ENCODE data around the gene AP2S1. TPM values are rescaled to one million over a fixed set of nuclear protein-coding genes. Genes with fewer than 3 reads are reported as not detected.

Gene AP2S1
- total RNA-seq, 2 experiments from 2014 or later = 79.3 to 110 TPM

GRCh38 chr19:46803555-46803954 is 47.1 kb downstream of the AP2S1 start:
- no peak for TF ChIP-seq EZH2phosphoT487 (IDR thresholded peaks at IDR 0.05; ENCODE audit: borderline replicate concordance, low read depth, low read length)
- no peak for TF ChIP-seq CTCF (conservative IDR thresholded peaks at IDR 0.05; ENCODE audit: low read length)
- Histone ChIP-seq H3K9me3 (ENCODE audit: low read length) (no peaks in the 10 kb centered on the region), H3K9me2 (ENCODE audit: insufficient read depth, low read length) (no peaks in the 10 kb centered on the region), H3K36me3 (ENCODE audit: insufficient read depth, low read length) (no peaks in the 10 kb centered on the region), H3K4me1 (ENCODE audit: insufficient read depth, low read length, poor library complexity, severe bottlenecking) (no peaks in the 10 kb centered on the region), H4K20me1 (ENCODE audit: insufficient read depth, low read length) (no peaks in the 10 kb centered on the region), H3K27ac (ENCODE audit: low read depth, low read length, poor library complexity, severe bottlenecking) (no peak overlapping the region), H3K4me3 (ENCODE audit: low read depth, low read length, poor library complexity, severe bottlenecking) (no peak overlapping the region), H3K79me2 (ENCODE audit: insufficient read depth, low read depth, low read length) (no peaks in the 10 kb centered on the region), H3K4me2 (ENCODE audit: low read length) (no peak overlapping the region), H2AFZ (ENCODE audit: low read length) (no peak overlapping the region)
- intact Hi-C loops (cut with micrococcal nuclease; ENCODE audit: unreplicated experiment) = no loop called here
- POLR2A ChIA-PET = interaction anchor here (0.7 kb wide), 1 partner anchor 204 kb away, joined by 3 read pairs; no protein-coding TSS in a partner anchor
- DNase-seq (ENCODE audit: low spot score) = no peak
- CTCF ChIA-PET (ENCODE audit: unreplicated experiment) = no interaction called here
- BruUV-seq (replicated peaks) = no TSS peak

- Histone ChIP-seq H3K4me2 (ENCODE audit: low read length) (no peak overlapping the region), H3K9me3 (ENCODE audit: low read length) (no peaks in the 10 kb centered on the region), H4K20me1 (ENCODE audit: insufficient read depth, low read length) (no peaks in the 10 kb centered on the region), H3K4me3 (ENCODE audit: low read depth, low read length, poor library complexity, severe bottlenecking) (no peak overlapping the region), H3K36me3 (ENCODE audit: insufficient read depth, low read length) (no peaks in the 10 kb centered on the region), H3K27ac (ENCODE audit: low read depth, low read length, poor library complexity, severe bottlenecking) (no peak overlapping the region), H2AFZ (ENCODE audit: low read length) (no peak overlapping the region), H3K4me1 (ENCODE audit: insufficient read depth, low read length, poor library complexity, severe bottlenecking) (no peaks in the 10 kb centered on the region), H3K79me2 (ENCODE audit: insufficient read depth, low read depth, low read length) (no peaks in the 10 kb centered on the region), H3K9me2 (ENCODE audit: insufficient read depth, low read length) (no peaks in the 10 kb centered on the region)
- CTCF ChIA-PET (ENCODE audit: unreplicated experiment) = no interaction called here
- no peak for DNase-seq (ENCODE audit: low spot score)
- no TSS peak for BruUV-seq (replicated peaks)
- POLR2A ChIA-PET = no interaction called here
- TF ChIP-seq CTCF (conservative IDR thresholded peaks at IDR 0.05; ENCODE audit: low read length) = no peak
- TF ChIP-seq EZH2phosphoT487 (IDR thresholded peaks at IDR 0.05; ENCODE audit: borderline replicate concordance, low read depth, low read length) = no peak
- intact Hi-C loops (cut with micrococcal nuclease; ENCODE audit: unreplicated experiment) = no loop called here
These were observed 48.5 kb downstream of the AP2S1 start for GRCh38 chr19:46802152-46802551.

GRCh38 chr19:46798713-46799112 is 51.9 kb downstream of the AP2S1 start:
- Histone ChIP-seq H3K79me2 (ENCODE audit: insufficient read depth, low read depth, low read length) (no peaks in the 10 kb centered on the region), H3K9me2 (ENCODE audit: insufficient read depth, low read length) (no peaks in the 10 kb centered on the region), H3K36me3 (ENCODE audit: insufficient read depth, low read length) (no peaks in the 10 kb centered on the region), H4K20me1 (ENCODE audit: insufficient read depth, low read length) (no peaks in the 10 kb centered on the region), H3K9me3 (ENCODE audit: low read length) (no peaks in the 10 kb centered on the region), H3K4me3 (ENCODE audit: low read depth, low read length, poor library complexity, severe bottlenecking) (no peak overlapping the region), H3K27ac (ENCODE audit: low read depth, low read length, poor library complexity, severe bottlenecking) (no peak overlapping the region), H2AFZ (ENCODE audit: low read length) (no peak overlapping the region), H3K4me1 (ENCODE audit: insufficient read depth, low read length, poor library complexity, severe bottlenecking) (no peaks in the 10 kb centered on the region), H3K4me2 (ENCODE audit: low read length) (no peak overlapping the region)
- TF ChIP-seq EZH2phosphoT487 (IDR thresholded peaks at IDR 0.05; ENCODE audit: borderline replicate concordance, low read depth, low read length) = no peak
- no peak for TF ChIP-seq CTCF (conservative IDR thresholded peaks at IDR 0.05; ENCODE audit: low read length)
- no peak for DNase-seq (ENCODE audit: low spot score)
- no TSS peak for BruUV-seq (replicated peaks)
- intact Hi-C loops (cut with micrococcal nuclease; ENCODE audit: unreplicated experiment) = no loop called here
- ChIA-PET CTCF (ENCODE audit: unreplicated experiment) (interaction anchor here (0.6 kb wide), 1 partner anchor 12 kb away, joined by 3 read pairs; no protein-coding TSS in a partner anchor), POLR2A (no interaction called here)
